IMR-90 (cell line): ENCODE data around the gene SURF4. TPM values are rescaled to one million over a fixed set of nuclear protein-coding genes. Genes with fewer than 3 reads are reported as not detected.

Source experiments
- ATAC-seq: fragments of 200-7000 bp; cut with Tn5 transposase; 2 replicates; pipeline ENCODE4 v1.9.1; 2020; ENCODE audit warnings: low read depth, mild to moderate bottlenecking, moderate library complexity
- BruUV-seq: library from RNA; stranded (reverse); fragments of 400-500 nt; replicated peaks from 2 replicates; lab custom pipeline; 2021; lab: Mats Ljungman, UMichigan
- CTCF ChIA-PET: fragments of 300-600 bp; formaldehyde crosslinking; extraction: SDS; loops from one replicate; lab custom pipeline; 2021; ENCODE audit warnings: antibody characterized with exemption; lab: Yijun Ruan, JAX
- POLR2A ChIA-PET: fragments of 300-600 bp; sonication (Branson Sonifier 250); formaldehyde crosslinking; loops from one replicate; lab custom pipeline; 2022; ENCODE audit warnings: antibody characterized with exemption; ENCODE audit not compliant: unreplicated experiment; lab: Charles Lee
- DNase-seq: peaks from one replicate; pipeline ENCODE4 v3.0.0; 2013
- H2AFZ ChIP-seq: replicated peaks from 2 replicates; pipeline ENCODE3; 2013; ENCODE audit warnings: low read length, mild to moderate bottlenecking; ENCODE audit not compliant: poor library complexity
- H2AK5ac ChIP-seq: 2 replicates; pipeline ENCODE4 v1.6.1; 2013; ENCODE audit warnings: low read depth, low read length, inconsistent platforms
- H2AK9ac ChIP-seq: replicated peaks from 2 replicates; pipeline ENCODE3; 2013; ENCODE audit warnings: mild to moderate bottlenecking, low read depth, low read length, moderate library complexity; ENCODE audit not compliant: poor library complexity
- H2BK120ac ChIP-seq: 2 replicates; pipeline ENCODE4 v1.6.1; 2013; ENCODE audit warnings: low read depth, low read length, inconsistent platforms
- H2BK15ac ChIP-seq: 3 replicates; pipeline ENCODE4 v1.6.1; 2013; ENCODE audit warnings: low read depth, low read length, inconsistent platforms
- H2BK20ac ChIP-seq: 2 replicates; pipeline ENCODE4 v1.6.1; 2013; ENCODE audit warnings: low read depth, mild to moderate bottlenecking, inconsistent platforms, low read length, moderate library complexity
- H2BK5ac ChIP-seq: 2 replicates; pipeline ENCODE4 v1.6.1; 2013; ENCODE audit warnings: mild to moderate bottlenecking, low read depth, low read length, inconsistent platforms; ENCODE audit not compliant: poor library complexity, severe bottlenecking
- H3K14ac ChIP-seq: replicated peaks from 2 replicates; pipeline ENCODE4 v1.6.1; 2013; ENCODE audit warnings: low read depth, low read length, inconsistent platforms
- H3K18ac ChIP-seq: 2 replicates; pipeline ENCODE4 v1.6.1; 2013; ENCODE audit warnings: low read depth, low read length, control low read depth
- H3K23ac ChIP-seq: 2 replicates; pipeline ENCODE4 v1.6.1; 2013; ENCODE audit warnings: low read depth, low read length, inconsistent platforms
- H3K27ac ChIP-seq: 2 replicates; pipeline ENCODE4 v1.5.1; 2013; ENCODE audit warnings: mild to moderate bottlenecking, control low read depth, low read length; ENCODE audit not compliant: insufficient read depth
- H3K27me3 ChIP-seq: 2 replicates; pipeline ENCODE4 v1.6.1; 2013; ENCODE audit warnings: low read length; ENCODE audit not compliant: control insufficient read depth, insufficient read depth
- H3K36me3 ChIP-seq: 2 replicates; pipeline ENCODE4 v1.6.1; 2013; ENCODE audit warnings: low read length, mixed read lengths; ENCODE audit not compliant: control insufficient read depth, insufficient read depth
- H3K4ac ChIP-seq: 2 replicates; pipeline ENCODE4 v1.6.1; 2013; ENCODE audit warnings: low read depth, low read length, inconsistent platforms
- H3K4me1 ChIP-seq: 2 replicates; pipeline ENCODE4 v1.6.1; 2013; ENCODE audit warnings: low read length, mixed read lengths; ENCODE audit not compliant: control insufficient read depth, insufficient read depth
- H3K4me2 ChIP-seq: 2 replicates; pipeline ENCODE4 v1.6.1; 2013; ENCODE audit warnings: low read depth, mild to moderate bottlenecking, control low read depth, low read length, moderate library complexity
- H3K4me3 ChIP-seq: 2 replicates; pipeline ENCODE4 v1.5.1; 2013; ENCODE audit warnings: low read depth, mild to moderate bottlenecking, control low read depth, low read length, moderate library complexity; ENCODE audit not compliant: insufficient read depth
- H3K56ac ChIP-seq: 2 replicates; pipeline ENCODE4 v1.6.1; 2013; ENCODE audit warnings: low read length, inconsistent platforms; ENCODE audit not compliant: insufficient read depth; ENCODE audit errors: extremely low read depth
- H3K79me1 ChIP-seq, 2 experiments: 2 replicates each; pipeline ENCODE4 v1.6.1; 2013; ENCODE audit warnings: low read length in 2 of 2, inconsistent platforms in 1 of 2, low read depth in 1 of 2
- H3K9ac ChIP-seq: 2 replicates; pipeline ENCODE4 v1.6.1; 2013; ENCODE audit warnings: low read depth, low read length, control low read depth
- H3K9me1 ChIP-seq: 2 replicates; pipeline ENCODE4 v1.6.1; 2013; ENCODE audit warnings: low read length, inconsistent platforms; ENCODE audit not compliant: insufficient read depth
- H3K9me3 ChIP-seq: 2 replicates; pipeline ENCODE4 v1.6.1; 2013; ENCODE audit warnings: low read length; ENCODE audit not compliant: control insufficient read depth, insufficient read depth
- H4K20me1 ChIP-seq: 2 replicates; pipeline ENCODE4 v1.6.1; 2013; ENCODE audit warnings: low read length, inconsistent platforms; ENCODE audit not compliant: insufficient read depth
- H4K5ac ChIP-seq: 2 replicates; pipeline ENCODE4 v1.6.1; 2013; ENCODE audit warnings: mild to moderate bottlenecking, low read depth, low read length, control low read depth
- H4K8ac ChIP-seq, 2 experiments: 2 replicates each; pipeline ENCODE4 v1.6.1; 2013; ENCODE audit warnings: low read depth in 2 of 2, low read length in 2 of 2, control low read depth in 1 of 2, inconsistent platforms in 1 of 2
- H4K91ac ChIP-seq: 2 replicates; pipeline ENCODE4 v1.6.1; 2013; ENCODE audit warnings: low read depth, low read length, inconsistent platforms; ENCODE audit not compliant: insufficient read depth
- MAFK ChIP-seq: IDR thresholded peaks from 2 replicates; pipeline ENCODE4 v1.6.1; 2012; ENCODE audit warnings: low read depth, low read length, improper control_type of control experiment
- MAZ ChIP-seq: IDR thresholded peaks from 2 replicates; pipeline ENCODE4 v1.6.1; 2012; ENCODE audit warnings: low read depth, mild to moderate bottlenecking, low read length, improper control_type of control experiment, moderate library complexity, borderline replicate concordance
- MXI1 ChIP-seq: IDR thresholded peaks from 2 replicates; pipeline ENCODE4 v1.6.1; 2012; ENCODE audit warnings: low read depth, mild to moderate bottlenecking, low read length, moderate library complexity, borderline replicate concordance
- RFX5 ChIP-seq: IDR thresholded peaks from 2 replicates; pipeline ENCODE4 v1.8.0; 2012; ENCODE audit warnings: low read depth, mild to moderate bottlenecking, low read length, moderate library complexity
- SMC3 ChIP-seq: fragments of 150-350 bp; IDR thresholded peaks from 2 replicates; pipeline ENCODE4 v1.6.1; 2016; ENCODE audit warnings: low read depth, mild to moderate bottlenecking, antibody characterized with exemption, low read length, moderate library complexity
- WGBS, 2 experiments: methylation state at CpG; one replicate each; pipeline versions ENCODE4 v1.1.5 to v1.1.7; 2013; ENCODE audit warnings: missing lambda C conversion rate in 2 of 2; ENCODE audit not compliant: insufficient read length in 1 of 2; ENCODE audit errors: extremely low coverage in 2 of 2; 5-methylcytosine and 5-hydroxymethylcytosine counted together
- dilution Hi-C: fragments of 300-500 bp; cut with HindIII; formaldehyde crosslinking; loops from one replicate; pipeline ENCODE4 v1.14.3; 2018; ENCODE audit warnings: low sequenced_read_pairs; ENCODE audit not compliant: unreplicated experiment
- in situ Hi-C: fragments of 300-500 bp; cut with MboI; formaldehyde crosslinking; loops from 3 replicates; pipeline ENCODE4 v1.14.3; 2019; ENCODE audit warnings: low sequenced_read_pairs, inconsistent platforms, mixed read lengths
- intact Hi-C: fragments of 100-400 bp; cut with micrococcal nuclease; formaldehyde crosslinking; loops from 2 replicates; pipeline ENCODE4 v1.10.0; 2022
- polyA plus RNA-seq, 3 experiments: library from polyadenylated mRNA; depleted of rRNA; stranded (reverse); fragments of >200 nt; gene quantifications; 2 replicates each; pipeline ENCODE4 v1.2.3, GENCODE V29; 2012; ENCODE audit warnings: low replicate concordance in 1 of 3
- total RNA-seq: library from RNA; depleted of rRNA; stranded (reverse); fragments of >200 nt; gene quantifications from 2 replicates; pipeline ENCODE4 v1.2.3, GENCODE V29; 2012
- TF ChIP-seq, protein P1 (sequence below): conservative IDR thresholded peaks from 2 replicates; pipeline ENCODE4 v1.5.1; 2012; ENCODE audit warnings: mild to moderate bottlenecking, low read depth, low read length, improper control_type of control experiment

Gene SURF4
- total and polyA plus RNA-seq, 2 of the 4 experiments (the other 2 are of a cell fraction), result 307 to 532 TPM

DNA sequence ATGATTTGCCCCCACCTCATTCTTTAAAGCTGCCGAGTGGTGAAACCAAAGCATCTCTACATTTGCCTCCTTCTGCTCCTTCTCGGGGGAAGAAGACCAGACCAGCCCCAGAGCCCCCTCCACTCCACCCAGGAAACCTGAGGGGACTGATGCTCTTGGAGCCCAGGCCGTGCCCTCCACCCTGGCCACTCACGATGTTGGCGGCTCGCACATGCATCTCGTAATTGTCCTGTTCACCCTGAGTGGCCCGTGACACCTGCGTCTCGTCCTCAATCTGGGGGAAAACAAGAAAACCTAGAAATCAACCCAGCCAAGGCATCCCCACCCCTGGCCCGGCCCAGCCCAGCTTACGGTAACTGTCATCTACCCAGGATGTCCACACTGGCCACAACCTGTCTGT, 30.9 kb downstream of the SURF4 start:
- dilution Hi-C loops (no loop called here), intact Hi-C loops (no loop called here), in situ Hi-C loops (no loop called here)
- Histone ChIP-seq H2AK9ac (no peak overlapping the region), H3K79me1 (peaks cover 26 to 59% of the 10 kb centered on the region in 2 experiments), H4K91ac (no peak overlapping the region), H2BK15ac (no peak overlapping the region), H2BK5ac (no peak overlapping the region), H2BK120ac (no peak overlapping the region), H3K9me1 (peaks cover 6% of the 10 kb centered on the region; the same call in 1 of the 2 replicates), H3K27me3 (no peaks in the 10 kb centered on the region), H3K27ac (no peak overlapping the region), H3K9me3 (no peaks in the 10 kb centered on the region), H2AK5ac (no peak overlapping the region), H2AFZ (no peak overlapping the region), H3K23ac (no peak overlapping the region), H3K36me3 (peaks cover 66% of the 10 kb centered on the region), H2BK20ac (no peak overlapping the region), H3K56ac (no peak overlapping the region), H4K5ac (no peak overlapping the region), H3K4me2 (no peak overlapping the region), H3K4me1 (peaks cover 15% of the 10 kb centered on the region), H4K8ac (no peak overlapping the region), H3K9ac (no peak overlapping the region), H3K4me3 (no peak overlapping the region), H3K18ac (no peak overlapping the region), H3K4ac (no peak overlapping the region), H4K20me1 (peaks cover 27% of the 10 kb centered on the region), H3K14ac (no peak overlapping the region)
- CTCF ChIA-PET, result no interaction called here
- no peak for ATAC-seq
- WGBS, 2 experiments, result 94% methylated on average over 8 of the region's 12 CpGs; no CpG with 5 or more reads in 1 of the 2 experiments
- no TSS peak for BruUV-seq
- POLR2A ChIA-PET, result no interaction called here
- no peak for DNase-seq
- TF ChIP-seq MAFK (no peak), RFX5 (no peak), SMC3 (no peak), MAZ (no peak), MXI1 (no peak)
- TF ChIP-seq, protein P1, sequence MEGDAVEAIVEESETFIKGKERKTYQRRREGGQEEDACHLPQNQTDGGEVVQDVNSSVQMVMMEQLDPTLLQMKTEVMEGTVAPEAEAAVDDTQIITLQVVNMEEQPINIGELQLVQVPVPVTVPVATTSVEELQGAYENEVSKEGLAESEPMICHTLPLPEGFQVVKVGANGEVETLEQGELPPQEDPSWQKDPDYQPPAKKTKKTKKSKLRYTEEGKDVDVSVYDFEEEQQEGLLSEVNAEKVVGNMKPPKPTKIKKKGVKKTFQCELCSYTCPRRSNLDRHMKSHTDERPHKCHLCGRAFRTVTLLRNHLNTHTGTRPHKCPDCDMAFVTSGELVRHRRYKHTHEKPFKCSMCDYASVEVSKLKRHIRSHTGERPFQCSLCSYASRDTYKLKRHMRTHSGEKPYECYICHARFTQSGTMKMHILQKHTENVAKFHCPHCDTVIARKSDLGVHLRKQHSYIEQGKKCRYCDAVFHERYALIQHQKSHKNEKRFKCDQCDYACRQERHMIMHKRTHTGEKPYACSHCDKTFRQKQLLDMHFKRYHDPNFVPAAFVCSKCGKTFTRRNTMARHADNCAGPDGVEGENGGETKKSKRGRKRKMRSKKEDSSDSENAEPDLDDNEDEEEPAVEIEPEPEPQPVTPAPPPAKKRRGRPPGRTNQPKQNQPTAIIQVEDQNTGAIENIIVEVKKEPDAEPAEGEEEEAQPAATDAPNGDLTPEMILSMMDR, result no peak
